NCI-H146 treated with DMSO at 0.1 percent for 48 hours (cell line): Measurements from ENCODE around the gene CDK5RAP2.

ENCODE experiments used
- DNase-seq: peaks from one replicate; lab custom pipeline; 2025; ENCODE audit not compliant: unreplicated experiment; lab: John Stamatoyannopoulos, UW

Gene CDK5RAP2

GRCh38 chr9:120439926-120440325 is 140.0 kb downstream of the CDK5RAP2 start:
- DNase-seq, result no peak

- DNase-seq, result no peak
Observed at GRCh38 chr9:120438836-120439546, 141.0 kb downstream of the CDK5RAP2 start.

GRCh38 chr9:120438111-120438510 is 141.9 kb downstream of the CDK5RAP2 start:
- no peak for DNase-seq

GRCh38 chr9:120436983-120437475 is 142.9 kb downstream of the CDK5RAP2 start:
- DNase-seq, result no peak

GRCh38 chr9:120436446-120436845 is 143.5 kb downstream of the CDK5RAP2 start:
- DNase-seq, result no peak

- DNase-seq, result no peak
Observed at GRCh38 chr9:120435091-120435490, 144.9 kb downstream of the CDK5RAP2 start.

GRCh38 chr9:120434532-120434931 is 145.4 kb downstream of the CDK5RAP2 start:
- DNase-seq, result no peak

GRCh38 chr9:120433701-120434100 is 146.3 kb downstream of the CDK5RAP2 start:
- DNase-seq, result no peak

- DNase-seq, result no peak
Observed at GRCh38 chr9:120432600-120432999, 147.4 kb downstream of the CDK5RAP2 start.

- DNase-seq, result no peak
Observed at GRCh38 chr9:120431268-120431667, 148.7 kb downstream of the CDK5RAP2 start.

- DNase-seq, result no peak
Observed at GRCh38 chr9:120424248-120424647, 155.7 kb downstream of the CDK5RAP2 start.

GRCh38 chr9:120423812-120424211 is 156.2 kb downstream of the CDK5RAP2 start:
- DNase-seq, result no peak

- no peak for DNase-seq
Observed at GRCh38 chr9:120421977-120422376, 158.0 kb downstream of the CDK5RAP2 start.

GRCh38 chr9:120418315-120418714 is 161.7 kb downstream of the CDK5RAP2 start:
- no peak for DNase-seq

GRCh38 chr9:120416781-120417427 is 163.1 kb downstream of the CDK5RAP2 start:
- DNase-seq, result no peak

- peak; percentile 93 for DNase-seq
Observed at GRCh38 chr9:120413121-120414048, 166.6 kb downstream of the CDK5RAP2 start.

GRCh38 chr9:120412425-120412951 is 167.5 kb downstream of the CDK5RAP2 start:
- peak; percentile 19 for DNase-seq

- no peak for DNase-seq
Observed at GRCh38 chr9:120411862-120412424, 168.0 kb downstream of the CDK5RAP2 start.

- DNase-seq, result no peak
Observed at GRCh38 chr9:120410925-120411501, 169.0 kb downstream of the CDK5RAP2 start.

GRCh38 chr9:120408680-120409258 is 171.2 kb downstream of the CDK5RAP2 start:
- DNase-seq, result no peak
